SHP77 treated with DMSO at 0.1 percent for 48 hours (cell line): ENCODE results near the gene SLC1A4.
"Not testable (repeated sequence)": the region's sequence is repeated elsewhere in the genome, so short reads cannot be mapped to it uniquely, and the experiment has no call there.

Experiments used
- DNase-seq: peaks from one replicate; lab custom pipeline; 2025; lab: John Stamatoyannopoulos, UW

Gene SLC1A4

DNA sequence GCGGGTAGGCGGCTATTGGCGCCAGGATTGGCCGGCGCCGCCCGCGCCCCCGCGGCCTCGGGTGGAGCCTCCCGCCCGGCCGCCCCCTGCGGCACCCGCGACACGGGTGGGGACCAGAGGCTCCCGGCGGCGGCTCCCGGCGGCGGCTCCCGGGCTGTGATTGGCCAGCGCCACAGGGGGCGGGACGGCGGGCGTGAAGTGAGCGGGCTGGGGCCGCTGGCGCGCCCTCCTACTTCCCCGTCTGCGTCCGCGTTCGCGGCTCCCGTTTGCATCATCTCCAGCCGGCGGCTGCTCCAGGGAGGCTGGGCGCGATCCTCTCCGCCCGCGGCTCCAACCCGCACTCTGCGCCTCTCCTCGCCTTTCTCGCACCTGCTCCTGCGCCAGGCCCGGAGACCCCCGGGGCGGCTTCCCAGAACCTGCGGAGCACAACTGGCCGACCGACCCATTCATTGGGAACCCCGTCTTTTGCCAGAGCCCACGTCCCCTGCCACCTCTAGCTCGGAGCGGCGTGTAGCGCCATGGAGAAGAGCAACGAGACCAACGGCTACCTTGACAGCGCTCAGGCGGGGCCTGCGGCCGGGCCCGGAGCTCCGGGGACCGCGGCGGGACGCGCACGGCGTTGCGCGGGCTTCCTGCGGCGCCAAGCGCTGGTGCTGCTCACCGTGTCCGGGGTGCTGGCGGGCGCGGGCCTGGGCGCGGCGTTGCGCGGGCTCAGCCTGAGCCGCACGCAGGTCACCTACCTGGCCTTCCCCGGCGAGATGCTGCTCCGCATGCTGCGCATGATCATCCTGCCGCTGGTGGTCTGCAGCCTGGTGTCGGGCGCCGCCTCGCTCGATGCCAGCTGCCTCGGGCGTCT is at the start of gene SLC1A4:
SLC1A4 (plus strand) TSS at position 274 of the 856 bp plus-strand sequence; CDS start at position 519, 245 bp downstream.
- peak; percentile 54 for DNase-seq

DNA sequence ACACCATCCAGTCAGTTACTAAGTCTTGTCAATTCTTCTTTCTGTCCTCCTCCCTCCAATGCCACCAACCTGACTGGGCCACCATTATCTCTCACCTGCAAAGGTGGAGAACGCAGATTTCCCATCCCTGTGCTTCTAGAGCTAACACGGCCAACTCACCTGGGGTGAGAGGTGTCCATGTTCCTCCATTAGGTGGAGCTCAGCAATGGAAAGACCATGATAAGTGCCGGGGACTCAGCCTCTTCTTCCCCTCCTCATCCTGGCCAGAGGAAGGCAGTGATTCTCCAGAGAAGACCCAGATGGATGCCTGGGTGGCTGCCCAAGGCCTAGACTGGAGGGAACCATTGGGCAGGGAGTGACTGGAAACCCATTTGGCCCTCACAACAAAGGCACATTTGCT is 48.1 kb upstream of the SLC1A4 start:
- DNase-seq = no peak

DNA sequence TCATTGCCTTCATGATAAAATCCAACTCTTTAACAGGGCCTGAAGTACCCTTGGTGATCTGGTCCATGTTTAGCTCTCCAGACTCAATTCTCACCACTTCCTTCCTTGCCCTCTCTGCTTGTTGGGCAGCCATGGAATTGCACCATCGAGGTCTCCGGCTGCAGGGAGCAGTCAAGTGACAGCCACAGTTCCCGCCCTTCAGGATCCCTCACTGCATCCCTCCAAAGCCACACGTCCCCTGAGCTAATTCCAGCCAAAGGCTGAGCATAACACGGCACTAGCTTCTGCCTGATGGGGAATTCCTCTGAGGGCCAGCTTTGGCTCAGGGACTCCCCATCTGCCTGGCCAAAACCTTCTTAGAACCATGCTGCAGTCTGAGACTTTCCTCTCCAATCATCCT is 47.4 kb upstream of the SLC1A4 start:
- DNase-seq = no peak

DNA sequence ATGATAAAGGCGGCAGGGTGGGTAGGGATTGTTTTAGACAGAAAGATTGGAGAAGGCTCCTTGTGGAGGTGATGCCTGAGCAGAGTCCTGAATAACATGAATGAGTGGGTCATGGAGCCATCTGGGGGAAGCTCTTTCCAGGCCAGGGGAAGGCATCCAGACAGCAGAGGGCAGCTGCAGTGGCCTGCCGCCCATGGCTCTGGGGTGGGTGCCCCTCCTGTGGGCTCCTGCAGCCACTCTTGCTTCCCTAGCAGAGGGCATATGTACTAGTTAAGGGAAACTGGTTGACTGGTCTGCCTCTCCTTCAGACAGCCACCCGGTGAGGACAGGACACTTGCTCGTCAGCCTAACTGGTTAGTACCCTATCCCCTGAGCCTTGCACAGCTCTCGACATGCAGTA is 46.5 kb upstream of the SLC1A4 start:
- DNase-seq = no peak

DNA sequence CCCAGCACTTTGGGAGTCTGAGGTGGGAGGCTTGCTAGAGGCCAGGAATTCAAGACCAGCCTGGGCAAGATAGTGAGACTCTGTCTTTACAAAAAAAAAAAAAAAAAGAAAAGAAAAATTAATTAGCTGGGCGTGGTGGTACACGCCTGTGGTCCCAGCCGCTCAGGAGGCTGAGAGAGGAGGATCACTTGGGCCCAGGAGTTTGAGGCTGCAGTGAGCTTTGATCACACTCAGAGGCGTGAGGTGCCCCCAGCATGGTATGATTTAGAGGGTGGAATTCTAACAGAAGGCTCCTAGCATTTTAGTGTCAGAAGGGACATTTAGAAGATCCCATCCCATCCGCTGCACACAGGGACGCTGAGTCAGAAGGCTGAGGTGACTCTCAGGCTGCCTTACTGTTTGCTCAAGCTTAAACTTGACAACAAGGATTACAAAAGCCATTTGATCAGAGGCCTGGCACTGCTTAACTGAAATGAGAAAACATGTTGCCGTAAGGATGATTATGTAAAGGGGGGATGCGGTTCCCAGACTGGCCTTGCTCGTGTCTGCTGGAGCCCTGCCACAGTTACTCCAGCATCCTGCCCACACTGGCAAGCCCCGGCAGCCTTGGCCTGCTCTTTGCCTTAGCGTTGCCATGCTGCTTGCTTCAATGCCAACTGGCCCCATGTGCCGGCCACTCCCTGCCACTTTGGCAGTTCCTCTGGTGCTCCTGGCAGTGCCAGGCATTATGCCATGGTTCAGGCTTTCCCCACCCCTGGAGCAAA is 45.6 kb upstream of the SLC1A4 start:
- no peak for DNase-seq

DNA sequence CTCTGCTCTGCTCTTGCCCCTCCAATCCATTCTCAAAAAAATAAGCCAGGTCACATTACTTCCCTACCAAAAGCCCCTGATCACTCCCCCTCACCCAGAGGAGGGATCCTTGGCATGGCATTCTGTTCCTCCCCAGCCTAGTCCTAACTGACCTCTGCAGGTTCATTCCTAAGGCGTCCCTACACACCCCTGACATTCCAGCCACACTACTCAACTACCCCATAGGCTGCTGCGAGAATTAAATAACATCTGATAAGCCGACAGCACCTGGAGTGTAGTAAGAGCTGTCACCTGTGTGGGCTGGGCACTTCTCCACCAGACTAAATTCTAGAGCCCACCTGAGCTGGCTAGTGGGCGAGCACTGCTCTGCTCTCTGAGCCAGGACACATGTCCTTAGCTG is 44.7 kb upstream of the SLC1A4 start:
- DNase-seq = no peak

DNA sequence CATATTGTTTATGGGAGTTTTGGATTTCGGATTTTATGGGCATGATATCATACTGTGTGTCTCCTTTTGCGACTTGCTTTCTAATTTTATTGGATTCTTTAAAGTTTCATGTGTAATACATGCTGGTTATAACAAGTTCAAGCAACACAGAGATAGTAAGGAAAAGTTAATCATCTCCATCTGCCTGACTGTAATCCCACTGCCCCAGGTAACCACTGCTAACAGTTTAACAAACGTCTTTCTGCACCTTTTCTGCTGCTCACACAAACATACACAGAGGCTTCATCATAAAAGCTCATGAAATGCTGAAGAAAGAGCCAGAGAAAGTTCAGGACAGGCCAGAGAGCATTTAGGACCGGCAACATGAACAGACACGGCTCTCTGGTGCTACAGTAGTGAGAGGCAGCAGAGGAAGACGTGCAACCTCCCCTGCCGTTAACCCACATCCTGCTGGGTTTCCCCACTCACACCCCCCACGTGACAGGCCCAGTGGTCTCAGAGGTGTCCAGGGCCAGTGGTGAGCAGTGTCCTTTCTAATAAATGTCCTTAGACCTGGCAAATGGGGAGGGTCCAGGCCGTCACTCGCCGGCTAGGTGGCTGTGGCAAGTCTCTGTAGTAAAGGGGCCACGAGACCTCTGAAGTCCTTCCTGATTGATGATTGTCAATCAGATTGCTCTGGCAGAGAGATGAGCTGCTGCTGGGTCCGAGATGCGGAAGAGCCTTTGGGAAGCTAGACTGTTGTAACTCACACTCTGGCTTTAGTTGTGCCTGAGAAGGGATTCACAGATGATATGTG is 43.0 kb upstream of the SLC1A4 start:
- no peak for DNase-seq

DNA sequence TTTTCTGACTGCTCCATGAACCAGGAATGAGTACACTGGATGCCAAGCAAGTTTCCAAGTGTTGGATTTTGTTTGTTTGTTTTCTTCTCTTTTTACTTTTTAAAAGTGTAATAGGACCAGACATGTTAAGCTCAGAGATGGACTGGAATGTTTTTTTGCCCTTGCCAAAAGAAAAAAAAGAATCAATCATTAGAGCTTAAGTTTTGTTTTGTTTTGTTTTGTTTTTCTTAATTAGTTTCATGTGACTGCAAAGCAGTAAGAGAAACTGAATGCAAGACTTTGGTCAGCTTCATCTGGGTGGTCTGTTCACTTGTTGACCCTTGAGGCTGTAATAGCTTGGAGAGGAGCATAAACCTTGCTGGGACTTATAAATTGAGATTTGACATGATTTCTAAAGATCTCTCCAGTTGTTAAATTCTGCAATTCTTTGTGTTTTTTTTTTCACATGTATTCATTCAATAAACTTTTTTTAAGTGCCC is 42.4 kb upstream of the SLC1A4 start:
- DNase-seq = no peak

DNA sequence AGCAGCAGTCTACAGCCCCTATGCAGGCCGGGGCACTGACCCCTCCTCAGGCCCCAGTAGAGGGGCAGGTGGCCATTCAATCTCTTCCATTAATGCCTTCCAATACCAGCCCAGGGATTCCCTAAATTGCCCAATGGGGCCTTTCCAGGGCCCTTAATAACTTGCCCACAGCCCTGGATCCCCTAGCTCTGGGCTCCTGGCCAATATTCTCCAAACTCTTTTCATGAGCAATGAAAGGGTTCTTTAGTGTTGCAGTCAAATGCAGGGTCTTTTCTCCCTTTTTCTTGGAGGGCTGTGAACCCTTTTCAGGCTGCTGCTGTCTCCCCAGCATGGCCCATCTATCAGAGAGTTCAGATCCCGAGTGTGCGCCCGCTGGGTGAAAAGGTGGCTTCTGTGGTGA is 41.3 kb upstream of the SLC1A4 start:
- DNase-seq = no peak

DNA sequence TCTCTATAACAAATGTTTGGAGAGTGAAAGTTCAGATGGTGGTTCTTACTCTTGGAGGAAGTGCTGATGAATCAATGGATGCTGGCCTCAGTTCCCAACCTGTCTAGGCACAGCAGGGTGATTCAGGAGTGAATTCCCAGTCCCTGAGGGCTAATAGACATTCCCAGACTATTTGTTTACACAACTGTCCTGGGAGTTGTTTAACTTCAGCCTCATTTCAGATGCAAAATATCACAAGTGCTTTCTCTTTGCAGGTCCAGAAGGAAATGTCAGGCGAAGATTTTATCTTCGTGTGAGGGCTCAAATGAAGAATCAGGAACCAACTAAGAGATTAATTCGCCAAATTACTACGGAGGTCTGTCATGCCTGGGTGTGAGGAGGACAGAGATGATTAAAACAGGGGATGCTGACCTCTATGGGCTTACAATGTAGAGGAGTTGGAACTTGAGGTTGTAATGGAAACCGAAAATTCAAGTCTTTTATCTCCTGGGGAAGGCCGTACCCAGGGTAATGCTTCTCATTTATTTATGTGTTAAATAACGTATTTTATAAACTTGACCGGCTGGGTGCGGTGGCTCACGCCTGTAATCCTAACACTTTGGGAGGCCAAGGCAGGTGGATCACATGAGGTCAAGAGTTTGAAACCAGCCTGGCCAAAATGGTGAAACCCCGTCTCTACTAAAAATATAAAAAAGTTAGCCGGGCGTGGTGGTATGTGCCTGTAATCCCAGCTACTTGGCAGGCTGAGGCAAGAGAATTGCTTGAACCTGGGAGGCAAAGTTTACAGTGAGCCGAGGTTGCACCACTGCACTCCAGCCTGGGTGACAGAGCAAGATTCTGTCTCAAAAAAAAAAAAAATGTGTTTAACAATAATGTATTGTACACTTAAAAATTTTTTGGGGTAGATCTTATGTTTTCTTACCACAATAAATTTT is 38.7 kb upstream of the SLC1A4 start:
- no peak for DNase-seq

DNA sequence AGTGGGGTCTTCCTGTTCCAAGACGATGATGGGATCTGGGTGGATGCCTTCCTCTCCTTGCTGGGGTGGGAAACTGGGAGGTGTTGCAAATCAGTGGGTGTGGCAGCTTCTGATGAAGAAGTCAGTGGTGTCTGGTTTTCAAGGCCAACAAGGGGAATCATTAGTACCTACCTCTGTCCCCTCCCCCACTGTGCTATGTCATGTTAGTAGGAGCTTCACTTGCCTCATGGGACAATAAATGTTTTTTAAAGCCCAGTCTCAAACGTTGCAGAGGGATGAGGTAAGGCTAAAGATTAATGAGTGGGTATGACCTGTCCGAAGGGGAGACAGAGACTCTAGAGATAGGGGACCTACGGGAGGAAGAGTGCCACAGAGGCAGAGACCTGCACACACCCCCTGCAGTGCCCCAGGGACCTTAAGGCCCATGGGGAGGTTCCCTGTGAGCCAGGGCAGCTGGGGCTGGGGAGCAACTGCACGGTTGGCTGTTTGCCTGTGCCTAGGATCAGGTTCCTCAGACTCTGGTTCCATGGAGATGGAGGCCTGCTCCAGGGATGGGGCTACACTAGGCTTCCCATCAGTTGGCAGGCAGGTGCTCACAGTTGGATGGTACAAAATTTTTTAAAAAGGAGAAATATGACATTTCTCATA is 37.8 kb upstream of the SLC1A4 start:
- no peak for DNase-seq

DNA sequence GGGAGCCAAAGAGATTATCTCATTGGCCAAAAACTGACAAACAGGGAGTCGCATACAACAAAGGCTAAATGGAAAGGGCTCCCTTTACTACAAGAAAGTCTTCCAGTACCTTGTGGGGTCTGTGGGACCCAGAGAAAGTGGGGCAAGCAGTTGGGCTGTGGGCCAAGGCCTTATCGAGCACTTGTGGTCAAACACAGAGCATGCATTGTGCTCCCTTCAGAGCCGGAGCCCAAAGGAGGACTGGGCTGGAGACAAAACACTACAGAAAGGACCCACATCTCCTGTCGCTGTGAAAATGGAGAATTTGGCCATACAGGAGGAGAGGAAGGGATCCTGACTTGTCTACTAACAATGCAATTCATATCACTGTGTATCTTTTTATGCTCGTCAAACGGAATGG is 37.1 kb upstream of the SLC1A4 start:
- DNase-seq = no peak

DNA sequence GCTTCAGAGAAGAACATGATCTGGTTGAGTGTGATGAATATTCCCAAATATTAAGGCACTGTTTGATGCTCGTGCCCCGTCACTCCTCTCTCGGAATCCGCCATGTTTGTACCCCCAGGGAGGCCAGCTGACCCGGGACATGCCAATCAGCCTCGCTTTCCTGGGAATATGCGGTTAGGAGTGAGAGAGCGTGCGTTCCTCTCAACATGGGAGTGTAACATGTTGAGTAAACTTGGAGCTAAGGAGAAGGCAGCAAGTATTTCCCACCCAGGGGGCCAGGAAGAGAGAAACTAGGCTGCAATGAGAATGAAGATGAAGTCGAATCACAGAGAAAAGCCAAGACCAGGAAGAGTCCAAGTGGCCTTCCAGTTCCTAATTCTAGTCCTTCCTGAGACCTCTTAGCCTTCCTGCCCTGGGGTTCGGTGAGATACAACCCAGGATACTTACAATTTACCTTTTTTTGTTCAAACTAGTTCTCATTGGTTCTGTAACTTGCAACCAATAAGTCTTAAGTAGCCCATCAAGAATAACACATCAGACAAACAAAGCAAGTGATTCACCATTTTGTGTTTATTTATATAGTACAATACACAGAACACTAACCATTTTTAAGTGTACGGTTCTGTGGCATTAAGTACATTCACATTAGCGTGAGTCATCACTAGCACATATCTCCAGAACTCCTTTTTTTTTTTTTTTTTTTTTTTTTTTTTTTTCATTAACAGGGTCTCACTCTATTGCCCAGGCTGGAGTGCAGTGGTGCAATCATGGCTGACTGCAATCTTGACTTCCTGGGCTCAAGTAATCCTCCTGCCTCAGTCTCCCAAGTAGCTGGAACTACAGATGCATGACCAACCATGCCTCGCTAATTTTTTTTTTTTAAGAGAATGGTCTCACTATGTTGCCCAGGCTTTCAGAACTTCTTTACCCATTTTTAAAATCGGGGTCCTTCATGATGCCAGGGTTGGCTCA is 36.4 kb upstream of the SLC1A4 start:
- DNase-seq = no peak

DNA sequence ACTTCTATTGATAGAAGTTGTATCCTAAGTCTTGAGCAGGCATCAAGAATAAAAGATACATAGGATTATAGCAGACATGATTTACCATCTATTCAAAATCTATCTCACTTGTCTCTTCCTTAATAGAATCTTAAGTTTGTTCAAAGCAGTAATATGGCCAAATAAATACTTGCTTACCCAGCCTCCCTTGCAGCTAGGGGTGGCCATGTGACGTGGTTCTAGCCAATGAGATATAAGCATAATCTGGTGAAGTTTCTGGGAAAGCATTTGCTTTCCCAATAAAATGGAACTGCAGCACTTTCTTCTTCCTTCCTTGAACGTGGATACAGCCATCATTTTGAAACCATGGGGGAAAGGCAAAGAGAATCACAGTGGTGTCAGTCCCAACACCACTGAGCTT is 33.7 kb upstream of the SLC1A4 start:
- DNase-seq = no peak

DNA sequence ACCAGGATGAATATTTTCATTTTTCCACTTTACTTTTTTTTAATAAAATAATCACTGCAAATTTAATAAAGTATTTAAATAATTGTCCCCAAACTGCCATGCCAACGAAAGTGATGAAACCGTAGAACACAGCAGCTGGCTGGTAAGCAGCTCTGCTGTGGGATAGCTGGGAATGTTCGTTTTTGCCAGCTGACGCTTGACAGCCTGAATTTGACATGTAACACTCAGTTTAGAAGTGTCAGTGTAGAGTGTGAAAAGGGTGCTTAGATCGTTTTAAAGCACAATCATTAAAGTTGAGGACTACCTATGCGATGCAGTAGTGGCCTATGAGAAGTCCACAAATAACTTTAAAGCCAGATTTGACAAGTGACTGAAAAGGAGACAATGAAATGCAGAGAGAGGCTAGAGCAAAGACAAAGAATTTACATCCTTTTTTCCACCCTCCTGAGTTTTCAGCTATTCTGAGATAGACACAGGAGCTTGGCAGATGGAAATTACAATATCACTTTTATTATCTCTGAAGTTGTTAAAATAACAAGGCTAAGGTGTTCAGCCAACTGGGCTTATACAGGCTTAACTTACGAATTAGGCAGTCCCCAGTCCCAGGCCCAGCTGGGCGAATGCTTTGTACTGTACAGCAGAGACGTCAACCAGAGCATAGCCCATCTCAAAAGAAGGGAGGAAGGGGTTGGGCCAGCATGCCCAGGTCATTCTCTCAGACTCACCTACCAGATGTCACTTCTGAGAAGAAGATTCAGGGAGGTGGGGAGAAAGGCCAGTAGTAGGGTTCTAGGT is 31.9 kb upstream of the SLC1A4 start:
- no peak for DNase-seq

DNA sequence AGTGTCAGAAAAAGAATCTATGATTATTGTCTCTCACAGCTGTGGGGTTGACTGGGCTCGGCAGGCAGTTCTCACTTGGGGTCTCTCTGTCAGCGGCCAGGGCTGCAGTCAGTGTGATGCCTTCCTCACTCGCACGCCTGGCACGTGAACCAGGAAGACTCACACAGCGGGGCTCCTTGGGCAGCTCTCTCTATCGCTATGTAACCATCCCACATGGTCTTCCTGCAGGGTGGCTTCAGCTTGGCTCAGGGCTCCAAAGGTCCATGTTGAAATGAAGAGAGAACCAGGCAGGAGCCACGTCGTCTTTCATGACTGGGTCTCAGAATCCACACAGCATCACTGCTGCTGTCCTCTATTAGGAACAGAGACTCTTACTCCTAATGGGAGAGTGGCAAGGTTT is 30.6 kb upstream of the SLC1A4 start:
- DNase-seq = no peak

DNA sequence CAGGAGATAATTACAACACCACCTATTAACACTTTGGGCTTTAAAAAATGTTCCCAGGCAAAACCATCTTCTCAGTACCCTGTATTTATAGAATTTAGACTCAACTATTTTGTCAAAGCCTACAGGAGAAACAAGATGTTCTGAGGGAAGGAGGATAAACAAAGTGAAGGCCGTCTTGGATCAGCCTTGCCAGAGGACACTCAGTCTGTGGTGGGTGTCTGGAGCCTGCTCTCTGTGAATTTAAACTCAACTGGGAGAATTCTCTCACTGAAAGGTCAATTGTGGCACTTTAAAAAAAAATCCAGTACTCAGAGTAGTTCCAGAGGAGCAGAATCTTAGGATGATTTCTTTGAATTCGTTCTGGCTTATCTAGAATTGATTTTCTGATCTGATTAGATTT is 28.4 kb upstream of the SLC1A4 start:
- no peak for DNase-seq

DNA sequence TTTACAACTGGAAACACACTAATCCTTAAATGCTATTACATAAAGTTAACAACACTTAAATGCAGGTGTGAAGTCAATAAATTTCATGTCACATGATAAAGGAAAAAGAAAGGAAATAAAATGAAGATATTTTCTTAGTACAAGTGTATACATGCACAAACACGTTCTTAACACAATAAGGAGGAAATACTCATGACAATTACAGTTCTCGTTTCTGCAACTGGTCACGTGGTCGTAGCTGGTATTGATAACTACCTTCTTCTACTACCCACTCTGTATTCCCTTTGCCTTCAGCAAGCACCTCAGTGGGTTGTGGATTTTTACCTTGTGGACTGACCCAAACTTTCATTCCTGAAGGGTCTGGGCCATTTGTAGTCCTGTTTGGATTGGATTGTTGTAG is 26.1 kb upstream of the SLC1A4 start:
- not testable (repeated sequence) for DNase-seq

DNA sequence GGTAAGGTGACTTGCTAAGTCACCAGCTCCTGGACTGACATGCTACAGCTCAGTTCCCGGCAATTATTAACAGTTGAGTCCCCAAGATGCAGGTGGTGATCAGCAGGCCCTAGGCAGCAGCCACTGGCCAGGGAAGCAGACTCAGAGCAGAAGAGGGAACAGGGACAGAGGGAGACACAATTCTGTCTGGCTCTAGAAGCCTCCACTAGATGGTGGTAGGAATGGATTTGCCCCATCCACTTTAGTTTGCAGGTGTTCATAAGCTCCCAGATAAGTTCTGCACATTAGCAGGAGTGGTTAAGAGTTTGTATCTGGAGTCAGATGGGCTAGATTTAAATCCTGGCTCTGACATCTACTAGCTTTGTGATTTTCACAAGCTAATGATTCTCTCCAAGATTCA is 25.5 kb upstream of the SLC1A4 start:
- no peak for DNase-seq
